ENCODE results near the gene GSK3B. TPM values are rescaled to one million over a fixed set of nuclear protein-coding genes. Genes with fewer than 3 reads are reported as not detected.

Gene GSK3B
- total and polyA plus RNA-seq, 2 donors from 2014 or later = 6.4 to 52.1 TPM

DNA sequence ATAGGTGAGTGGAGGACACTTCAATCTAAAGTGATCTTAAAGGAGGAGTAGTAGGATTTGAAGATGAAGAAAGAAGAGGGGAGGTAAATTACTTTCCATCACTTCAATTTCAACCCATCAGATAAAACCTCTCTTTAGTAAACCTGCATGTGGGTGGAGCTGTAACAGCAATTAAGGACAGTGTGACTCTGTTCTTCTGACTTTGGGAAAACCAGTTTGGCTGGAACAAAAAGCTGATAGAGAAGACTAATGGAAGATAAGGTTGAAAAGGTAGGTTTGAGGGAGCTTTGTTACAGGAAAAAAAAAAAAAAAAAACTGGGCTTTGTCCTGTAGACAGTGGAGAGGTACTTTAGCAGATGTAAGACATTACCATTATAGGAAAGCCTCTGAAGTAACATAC lies 4.5 kb upstream of the GSK3B start:
- Histone ChIP-seq H3K36me3 (ENCODE audit: control insufficient read depth in 2 of 3, insufficient read depth in 3 of 3, low read length in 3 of 3) (no peaks in the 10 kb centered on the region), H3K4me3 (ENCODE audit: low read length in 3 of 3) (no peak overlapping the region), H3K9me3 (ENCODE audit: control insufficient read depth in 2 of 3, insufficient read depth in 1 of 3, low read length in 3 of 3) (no peaks in the 10 kb centered on the region), H3K27ac (ENCODE audit: low read depth in 2 of 2, low read length in 2 of 2) (no peak overlapping the region), H3K9ac (ENCODE audit: low read length in 3 of 3) (no peak overlapping the region), H3K4me1 (ENCODE audit: control insufficient read depth in 2 of 3, insufficient read depth in 2 of 3, low read depth in 1 of 3, low read length in 3 of 3) (peaks cover 0 to 5% (median 3%) of the 10 kb centered on the region in 3 donors), H3K27me3 (ENCODE audit: control insufficient read depth, insufficient read depth, low read length) (no peaks in the 10 kb centered on the region)
- intact Hi-C loops (cut with DNase I) = no loop called here
- TF ChIP-seq, protein P1, sequence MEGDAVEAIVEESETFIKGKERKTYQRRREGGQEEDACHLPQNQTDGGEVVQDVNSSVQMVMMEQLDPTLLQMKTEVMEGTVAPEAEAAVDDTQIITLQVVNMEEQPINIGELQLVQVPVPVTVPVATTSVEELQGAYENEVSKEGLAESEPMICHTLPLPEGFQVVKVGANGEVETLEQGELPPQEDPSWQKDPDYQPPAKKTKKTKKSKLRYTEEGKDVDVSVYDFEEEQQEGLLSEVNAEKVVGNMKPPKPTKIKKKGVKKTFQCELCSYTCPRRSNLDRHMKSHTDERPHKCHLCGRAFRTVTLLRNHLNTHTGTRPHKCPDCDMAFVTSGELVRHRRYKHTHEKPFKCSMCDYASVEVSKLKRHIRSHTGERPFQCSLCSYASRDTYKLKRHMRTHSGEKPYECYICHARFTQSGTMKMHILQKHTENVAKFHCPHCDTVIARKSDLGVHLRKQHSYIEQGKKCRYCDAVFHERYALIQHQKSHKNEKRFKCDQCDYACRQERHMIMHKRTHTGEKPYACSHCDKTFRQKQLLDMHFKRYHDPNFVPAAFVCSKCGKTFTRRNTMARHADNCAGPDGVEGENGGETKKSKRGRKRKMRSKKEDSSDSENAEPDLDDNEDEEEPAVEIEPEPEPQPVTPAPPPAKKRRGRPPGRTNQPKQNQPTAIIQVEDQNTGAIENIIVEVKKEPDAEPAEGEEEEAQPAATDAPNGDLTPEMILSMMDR (IDR thresholded peaks at IDR 0.05; ENCODE audit: borderline replicate concordance, extremely low read depth, insufficient read depth) = no peak
- FAIRE-seq (no peak), DNase-seq (no peak)

GRCh38 chr3:120095979-120096426 lies 1.8 kb upstream of the GSK3B start:
- no peaks in the 10 kb centered on the region for H3K36me3 ChIP-seq (ENCODE audit: control insufficient read depth in 2 of 3, insufficient read depth in 3 of 3, low read length in 3 of 3)
- H3K27ac ChIP-seq (ENCODE audit: low read depth in 2 of 2, low read length in 2 of 2) = peak overlapping the region; percentile 99 to 100
- DNase-seq (no peak), FAIRE-seq (no peak)
- intact Hi-C loops (cut with DNase I) = no loop called here
- TF ChIP-seq, protein P1 (IDR thresholded peaks at IDR 0.05; ENCODE audit: borderline replicate concordance, extremely low read depth, insufficient read depth) = no peak
- no peaks in the 10 kb centered on the region for H3K9me3 ChIP-seq (ENCODE audit: control insufficient read depth in 2 of 3, insufficient read depth in 1 of 3, low read length in 3 of 3)
- H3K4me1 ChIP-seq (ENCODE audit: control insufficient read depth in 2 of 3, insufficient read depth in 2 of 3, low read depth in 1 of 3, low read length in 3 of 3) = peaks cover 0 to 5% (median 3%) of the 10 kb centered on the region in 3 donors
- H3K9ac ChIP-seq (ENCODE audit: low read length in 3 of 3) = peak overlapping the region; percentile 70 to 98 (median 85)
- H3K27me3 ChIP-seq (ENCODE audit: control insufficient read depth, insufficient read depth, low read length) = no peaks in the 10 kb centered on the region
- H3K4me3 ChIP-seq (ENCODE audit: low read length in 3 of 3) = peak overlapping the region; percentile 80 to 93 (median 89)

DNA sequence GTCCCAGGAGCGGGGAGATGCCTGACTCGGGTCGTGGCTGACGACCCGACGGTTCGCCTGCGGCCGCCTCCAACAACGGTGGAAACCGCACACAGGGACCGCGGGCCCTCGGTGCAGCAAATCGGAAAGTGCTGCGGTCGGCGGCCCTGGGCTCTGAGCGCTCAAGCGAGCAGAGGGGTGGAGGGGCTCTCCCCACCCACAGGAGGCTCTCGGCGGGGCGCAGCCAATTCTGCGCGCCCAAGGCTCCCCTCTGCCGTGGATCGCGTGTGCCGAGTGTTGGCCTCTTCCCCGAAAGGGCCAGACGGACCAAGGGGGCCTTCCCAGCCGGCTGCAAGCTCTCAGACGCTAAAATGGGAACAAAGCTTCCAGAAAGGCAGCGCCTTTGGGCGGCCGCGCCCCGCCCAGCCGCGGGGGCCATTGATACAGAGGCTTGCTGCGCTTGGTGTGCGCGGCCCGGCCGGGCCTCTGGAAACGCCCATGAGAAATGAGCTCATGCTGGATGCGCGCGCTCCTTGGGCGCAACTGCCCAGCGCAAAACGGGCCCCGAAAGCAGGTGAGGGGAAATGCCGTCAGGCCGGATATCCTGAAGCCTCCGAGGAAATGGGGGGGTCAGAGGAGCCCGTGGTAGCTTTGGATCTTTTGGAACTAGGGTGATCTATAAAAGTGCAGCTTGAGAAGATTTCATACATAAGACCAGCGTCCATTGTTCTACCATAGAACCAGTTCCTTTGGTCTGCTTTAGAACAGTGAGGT lies 1.2 kb upstream of the GSK3B start:
- H3K27me3 ChIP-seq (ENCODE audit: control insufficient read depth, insufficient read depth, low read length) = no peaks in the 10 kb centered on the region
- H3K4me3 ChIP-seq (ENCODE audit: low read length in 3 of 3) = peak overlapping the region; percentile 80 to 93 (median 89)
- FAIRE-seq (no peak), DNase-seq (peak; percentile 94 to 97 (median 97))
- peaks cover 0 to 5% (median 3%) of the 10 kb centered on the region in 3 donors for H3K4me1 ChIP-seq (ENCODE audit: control insufficient read depth in 2 of 3, insufficient read depth in 2 of 3, low read depth in 1 of 3, low read length in 3 of 3)
- H3K9me3 ChIP-seq (ENCODE audit: control insufficient read depth in 2 of 3, insufficient read depth in 1 of 3, low read length in 3 of 3) = no peaks in the 10 kb centered on the region
- TF ChIP-seq, protein P1 (IDR thresholded peaks at IDR 0.05; ENCODE audit: borderline replicate concordance, extremely low read depth, insufficient read depth) = no peak
- peak overlapping the region; percentile 99 to 100 for H3K27ac ChIP-seq (ENCODE audit: low read depth in 2 of 2, low read length in 2 of 2)
- H3K9ac ChIP-seq (ENCODE audit: low read length in 3 of 3) = peak overlapping the region; percentile 70 to 98 (median 85)
- H3K36me3 ChIP-seq (ENCODE audit: control insufficient read depth in 2 of 3, insufficient read depth in 3 of 3, low read length in 3 of 3) = no peaks in the 10 kb centered on the region
- intact Hi-C loops (cut with DNase I) = no loop called here

Measured in kidney (tissue), 14 donors.